ENCODE data around the gene TYW1B. TPM values are rescaled to one million over a fixed set of nuclear protein-coding genes. Genes with fewer than 3 reads are reported as not detected.
"Not testable (repeated sequence)": the region's sequence is repeated elsewhere in the genome, so short reads cannot be mapped to it uniquely, and the experiment has no call there.

Gene TYW1B
- total RNA-seq, 2 experiments from 2014 or later, result 3.6 to 4.0 TPM

GRCh38 chr7:72781631-72782030 is 46.4 kb downstream of the TYW1B start:
- H3K27ac Mint-ChIP-seq, result no peak overlapping the region

GRCh38 chr7:72781161-72781560 is 46.8 kb downstream of the TYW1B start:
- H3K36me3 Mint-ChIP-seq (ENCODE audit: low read depth), result peaks cover 24% of the 10 kb centered on the region
- no peaks in the 10 kb centered on the region for H3K9me3 ChIP-seq (ENCODE audit: control insufficient read depth in 1 of 2, insufficient read depth in 1 of 2, low read length in 2 of 2)
- CTCF ChIA-PET, result no interaction called here
- DNase-seq (no peak), ATAC-seq (ENCODE audit: poor library complexity) (no peak)
- H3K36me3 ChIP-seq (ENCODE audit: insufficient read depth, low read length), result no peaks in the 10 kb centered on the region
- H3K4me3 ChIP-seq (ENCODE audit: low read length), result no peak overlapping the region
- no peak overlapping the region for H3K4me3 Mint-ChIP-seq
- H3K27ac Mint-ChIP-seq, result no peak overlapping the region
- no peak overlapping the region for H3K27ac ChIP-seq (ENCODE audit: low read depth in 1 of 2, low read length in 2 of 2)
- POLR2A ChIA-PET, result no interaction called here
- TF ChIP-seq, protein P1, sequence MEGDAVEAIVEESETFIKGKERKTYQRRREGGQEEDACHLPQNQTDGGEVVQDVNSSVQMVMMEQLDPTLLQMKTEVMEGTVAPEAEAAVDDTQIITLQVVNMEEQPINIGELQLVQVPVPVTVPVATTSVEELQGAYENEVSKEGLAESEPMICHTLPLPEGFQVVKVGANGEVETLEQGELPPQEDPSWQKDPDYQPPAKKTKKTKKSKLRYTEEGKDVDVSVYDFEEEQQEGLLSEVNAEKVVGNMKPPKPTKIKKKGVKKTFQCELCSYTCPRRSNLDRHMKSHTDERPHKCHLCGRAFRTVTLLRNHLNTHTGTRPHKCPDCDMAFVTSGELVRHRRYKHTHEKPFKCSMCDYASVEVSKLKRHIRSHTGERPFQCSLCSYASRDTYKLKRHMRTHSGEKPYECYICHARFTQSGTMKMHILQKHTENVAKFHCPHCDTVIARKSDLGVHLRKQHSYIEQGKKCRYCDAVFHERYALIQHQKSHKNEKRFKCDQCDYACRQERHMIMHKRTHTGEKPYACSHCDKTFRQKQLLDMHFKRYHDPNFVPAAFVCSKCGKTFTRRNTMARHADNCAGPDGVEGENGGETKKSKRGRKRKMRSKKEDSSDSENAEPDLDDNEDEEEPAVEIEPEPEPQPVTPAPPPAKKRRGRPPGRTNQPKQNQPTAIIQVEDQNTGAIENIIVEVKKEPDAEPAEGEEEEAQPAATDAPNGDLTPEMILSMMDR (IDR thresholded peaks at IDR 0.05), result no peak
- H3K9me3 Mint-ChIP-seq, result no peaks in the 10 kb centered on the region
- H3K27me3 Mint-ChIP-seq, result no peaks in the 10 kb centered on the region
- intact Hi-C loops (cut with DNase I, micrococcal nuclease), result no loop called here
- no peaks in the 10 kb centered on the region for H3K4me1 Mint-ChIP-seq (ENCODE audit: low read depth)
- no peaks in the 10 kb centered on the region for H3K27me3 ChIP-seq (ENCODE audit: control insufficient read depth in 1 of 2, insufficient read depth in 2 of 2, low read length in 2 of 2)
- H3K4me1 ChIP-seq (ENCODE audit: insufficient read depth, low read length), result no peaks in the 10 kb centered on the region

More at GRCh38 chr7:72781631-72782030, 46.4 kb downstream of the TYW1B start:
- Mint-ChIP-seq H3K4me1 (ENCODE audit: low read depth) (no peaks in the 10 kb centered on the region), H3K36me3 (ENCODE audit: low read depth) (peaks cover 20% of the 10 kb centered on the region), H3K4me3 (no peak overlapping the region), H3K9me3 (no peaks in the 10 kb centered on the region), H3K27me3 (no peaks in the 10 kb centered on the region)
- ChIA-PET POLR2A (no interaction called here), CTCF (no interaction called here)
- H3K4me3 ChIP-seq (ENCODE audit: low read length), result no peak overlapping the region
- ATAC-seq (ENCODE audit: poor library complexity) (no peak), DNase-seq (no peak)
- TF ChIP-seq, protein P1 (IDR thresholded peaks at IDR 0.05), result no peak
- no peaks in the 10 kb centered on the region for H3K27me3 ChIP-seq (ENCODE audit: control insufficient read depth in 1 of 2, insufficient read depth in 2 of 2, low read length in 2 of 2)
- intact Hi-C loops (cut with DNase I, micrococcal nuclease), result no loop called here
- no peak overlapping the region for H3K27ac ChIP-seq (ENCODE audit: low read depth in 1 of 2, low read length in 2 of 2)
- H3K9me3 ChIP-seq (ENCODE audit: control insufficient read depth in 1 of 2, insufficient read depth in 1 of 2, low read length in 2 of 2), result no peaks in the 10 kb centered on the region
- no peaks in the 10 kb centered on the region for H3K4me1 ChIP-seq (ENCODE audit: insufficient read depth, low read length)
- no peaks in the 10 kb centered on the region for H3K36me3 ChIP-seq (ENCODE audit: insufficient read depth, low read length)

GRCh38 chr7:72780289-72780894 is 47.6 kb downstream of the TYW1B start:
- H3K4me1 Mint-ChIP-seq (ENCODE audit: low read depth), result not testable (repeated sequence)

GRCh38 chr7:72777167-72777566 is 50.8 kb downstream of the TYW1B start:
- H3K27me3 Mint-ChIP-seq; H3K4me1 ChIP-seq (ENCODE audit: insufficient read depth, low read length); H3K4me1 Mint-ChIP-seq (ENCODE audit: low read depth); H3K27me3 ChIP-seq (ENCODE audit: control insufficient read depth in 1 of 2, insufficient read depth in 2 of 2, low read length in 2 of 2); ATAC-seq (ENCODE audit: poor library complexity); H3K4me3 Mint-ChIP-seq; H3K27ac ChIP-seq (ENCODE audit: low read depth in 1 of 2, low read length in 2 of 2); H3K27ac Mint-ChIP-seq; H3K9me3 Mint-ChIP-seq; H3K4me3 ChIP-seq (ENCODE audit: low read length); H3K9me3 ChIP-seq (ENCODE audit: control insufficient read depth in 1 of 2, insufficient read depth in 1 of 2, low read length in 2 of 2); CTCF ChIA-PET; intact Hi-C loops (cut with DNase I, micrococcal nuclease); H3K36me3 ChIP-seq (ENCODE audit: insufficient read depth, low read length); POLR2A ChIA-PET; DNase-seq: not testable (repeated sequence)
- H3K36me3 Mint-ChIP-seq (ENCODE audit: low read depth), result peaks cover 59% of the 10 kb centered on the region

More at GRCh38 chr7:72780289-72780894, 47.6 kb downstream of the TYW1B start:
- H3K4me1 ChIP-seq (ENCODE audit: insufficient read depth, low read length); H3K27me3 Mint-ChIP-seq; ATAC-seq (ENCODE audit: poor library complexity); intact Hi-C loops (cut with DNase I, micrococcal nuclease); H3K27ac ChIP-seq (ENCODE audit: low read depth in 1 of 2, low read length in 2 of 2); H3K27ac Mint-ChIP-seq; H3K4me3 ChIP-seq (ENCODE audit: low read length); POLR2A ChIA-PET; H3K36me3 ChIP-seq (ENCODE audit: insufficient read depth, low read length); H3K4me3 Mint-ChIP-seq; H3K9me3 ChIP-seq (ENCODE audit: control insufficient read depth in 1 of 2, insufficient read depth in 1 of 2, low read length in 2 of 2); DNase-seq; H3K27me3 ChIP-seq (ENCODE audit: control insufficient read depth in 1 of 2, insufficient read depth in 2 of 2, low read length in 2 of 2); CTCF ChIA-PET; H3K9me3 Mint-ChIP-seq: not testable (repeated sequence)
- peaks cover 29% of the 10 kb centered on the region for H3K36me3 Mint-ChIP-seq (ENCODE audit: low read depth)

DNA sequence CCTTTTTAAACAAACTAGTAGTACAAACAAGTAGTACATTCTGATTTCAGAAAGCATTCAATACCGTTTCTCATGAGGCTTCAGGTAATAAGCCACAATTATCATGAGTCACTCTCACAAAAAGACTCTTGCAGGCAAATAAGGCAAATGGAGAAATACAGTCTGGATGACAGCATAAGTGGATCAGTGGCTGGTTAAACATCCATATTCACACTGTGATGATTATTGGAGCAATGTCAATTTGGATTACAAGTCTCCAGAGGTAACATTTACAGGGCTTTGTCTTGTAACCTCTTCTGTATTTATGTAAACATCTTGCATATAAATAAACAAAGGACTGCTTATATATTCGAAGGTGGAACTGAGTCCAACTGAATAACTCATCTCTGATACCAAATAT is 55.4 kb downstream of the TYW1B start:
- H3K36me3 ChIP-seq (ENCODE audit: insufficient read depth, low read length); intact Hi-C loops (cut with DNase I, micrococcal nuclease); H3K4me3 ChIP-seq (ENCODE audit: low read length); H3K27ac ChIP-seq (ENCODE audit: low read depth in 1 of 2, low read length in 2 of 2); H3K9me3 Mint-ChIP-seq; DNase-seq; H3K4me1 ChIP-seq (ENCODE audit: insufficient read depth, low read length); H3K4me3 Mint-ChIP-seq; CTCF ChIA-PET; POLR2A ChIA-PET; H3K27me3 Mint-ChIP-seq; H3K4me1 Mint-ChIP-seq (ENCODE audit: low read depth); ATAC-seq (ENCODE audit: poor library complexity); H3K27me3 ChIP-seq (ENCODE audit: control insufficient read depth in 1 of 2, insufficient read depth in 2 of 2, low read length in 2 of 2); H3K9me3 ChIP-seq (ENCODE audit: control insufficient read depth in 1 of 2, insufficient read depth in 1 of 2, low read length in 2 of 2); H3K27ac Mint-ChIP-seq: not testable (repeated sequence)
- H3K36me3 Mint-ChIP-seq (ENCODE audit: low read depth), result peaks cover 82% of the 10 kb centered on the region

- peaks cover 4 to 12% of the 10 kb centered on the region in 2 experiments for H3K9me3 ChIP-seq (ENCODE audit: control insufficient read depth in 1 of 2, insufficient read depth in 1 of 2, low read length in 2 of 2)
- peaks cover 74% of the 10 kb centered on the region for H3K36me3 Mint-ChIP-seq (ENCODE audit: low read depth)
- ATAC-seq (ENCODE audit: poor library complexity); intact Hi-C loops (cut with DNase I, micrococcal nuclease); H3K27ac Mint-ChIP-seq; H3K4me1 Mint-ChIP-seq (ENCODE audit: low read depth); H3K27me3 ChIP-seq (ENCODE audit: control insufficient read depth in 1 of 2, insufficient read depth in 2 of 2, low read length in 2 of 2); H3K9me3 Mint-ChIP-seq; CTCF ChIA-PET; H3K4me3 Mint-ChIP-seq; H3K36me3 ChIP-seq (ENCODE audit: insufficient read depth, low read length); H3K27ac ChIP-seq (ENCODE audit: low read depth in 1 of 2, low read length in 2 of 2); H3K4me3 ChIP-seq (ENCODE audit: low read length); H3K4me1 ChIP-seq (ENCODE audit: insufficient read depth, low read length); DNase-seq; H3K27me3 Mint-ChIP-seq; POLR2A ChIA-PET: not testable (repeated sequence)
These were observed 61.0 kb downstream of the TYW1B start for GRCh38 chr7:72766994-72767393.
